ENCODE results near the gene KIFC3.

DNA sequence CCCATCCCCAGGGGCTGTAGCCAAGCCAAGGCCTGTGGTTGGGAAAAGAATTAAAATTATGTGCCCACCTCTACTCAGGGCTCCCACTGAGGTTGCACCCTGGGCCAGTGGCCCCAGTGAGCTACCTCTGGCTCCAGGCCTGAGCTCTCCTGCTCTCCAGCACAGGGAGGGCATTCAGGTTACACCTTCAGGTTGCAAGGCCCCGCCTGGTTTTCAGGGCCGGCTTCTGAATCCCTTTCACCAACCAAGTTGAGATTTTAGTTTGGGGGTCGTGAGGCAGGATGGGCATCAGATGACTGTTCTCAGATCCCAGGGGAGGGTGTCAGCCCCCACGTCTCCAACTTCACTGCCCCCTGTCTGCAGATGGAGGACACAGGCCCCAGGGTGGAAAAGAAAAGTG lies 74.7 kb downstream of the KIFC3 start:
- TF ChIP-seq POLR2AphosphoS5 (IDR thresholded peaks at IDR 0.05; ENCODE audit: low read depth, low read length), result no peak
- TF ChIP-seq SIN3A (IDR thresholded peaks at IDR 0.05; ENCODE audit: borderline replicate concordance, insufficient read depth, low read length), result no peak
- TF ChIP-seq, protein P1, sequence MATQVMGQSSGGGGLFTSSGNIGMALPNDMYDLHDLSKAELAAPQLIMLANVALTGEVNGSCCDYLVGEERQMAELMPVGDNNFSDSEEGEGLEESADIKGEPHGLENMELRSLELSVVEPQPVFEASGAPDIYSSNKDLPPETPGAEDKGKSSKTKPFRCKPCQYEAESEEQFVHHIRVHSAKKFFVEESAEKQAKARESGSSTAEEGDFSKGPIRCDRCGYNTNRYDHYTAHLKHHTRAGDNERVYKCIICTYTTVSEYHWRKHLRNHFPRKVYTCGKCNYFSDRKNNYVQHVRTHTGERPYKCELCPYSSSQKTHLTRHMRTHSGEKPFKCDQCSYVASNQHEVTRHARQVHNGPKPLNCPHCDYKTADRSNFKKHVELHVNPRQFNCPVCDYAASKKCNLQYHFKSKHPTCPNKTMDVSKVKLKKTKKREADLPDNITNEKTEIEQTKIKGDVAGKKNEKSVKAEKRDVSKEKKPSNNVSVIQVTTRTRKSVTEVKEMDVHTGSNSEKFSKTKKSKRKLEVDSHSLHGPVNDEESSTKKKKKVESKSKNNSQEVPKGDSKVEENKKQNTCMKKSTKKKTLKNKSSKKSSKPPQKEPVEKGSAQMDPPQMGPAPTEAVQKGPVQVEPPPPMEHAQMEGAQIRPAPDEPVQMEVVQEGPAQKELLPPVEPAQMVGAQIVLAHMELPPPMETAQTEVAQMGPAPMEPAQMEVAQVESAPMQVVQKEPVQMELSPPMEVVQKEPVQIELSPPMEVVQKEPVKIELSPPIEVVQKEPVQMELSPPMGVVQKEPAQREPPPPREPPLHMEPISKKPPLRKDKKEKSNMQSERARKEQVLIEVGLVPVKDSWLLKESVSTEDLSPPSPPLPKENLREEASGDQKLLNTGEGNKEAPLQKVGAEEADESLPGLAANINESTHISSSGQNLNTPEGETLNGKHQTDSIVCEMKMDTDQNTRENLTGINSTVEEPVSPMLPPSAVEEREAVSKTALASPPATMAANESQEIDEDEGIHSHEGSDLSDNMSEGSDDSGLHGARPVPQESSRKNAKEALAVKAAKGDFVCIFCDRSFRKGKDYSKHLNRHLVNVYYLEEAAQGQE (IDR thresholded peaks at IDR 0.05; ENCODE audit: insufficient read depth in 1 of 2, low read depth in 2 of 2, low read length in 2 of 2), result no peak
- no peak for TF ChIP-seq TAF1 (IDR thresholded peaks at IDR 0.05; ENCODE audit: borderline replicate concordance, insufficient read depth, low read length)
- TF ChIP-seq FOXP2 (optimal IDR thresholded peaks at IDR 0.05; ENCODE audit: borderline replicate concordance, extremely low read depth, extremely low read length, insufficient read depth), result no peak

Data from PFSK-1 (cell line).